GM12891 (cell line): ENCODE data around the gene MYCT1.

Experiments
- DNase-seq: peaks from one replicate; pipeline ENCODE4 v3.0.0; 2011; ENCODE audit warnings: low spot score; ENCODE audit not compliant: insufficient read length
- FAIRE-seq: peaks from 2 replicates; lab custom pipeline; 2011; peaks lifted over from hg19 to GRCh38; lab: Jason Lieb, UNC
- PAX5 ChIP-seq: IDR thresholded peaks from 2 replicates; pipeline ENCODE4 v1.6.1; 2011; ENCODE audit warnings: low read length, moderate library complexity, mild to moderate bottlenecking; ENCODE audit not compliant: insufficient read depth, severe bottlenecking
- POLR2A ChIP-seq: IDR thresholded peaks from 2 replicates; pipeline ENCODE4 v1.6.1; 2011; ENCODE audit warnings: low read depth, low read length, control low read depth
- POLR2AphosphoS5 ChIP-seq: IDR thresholded peaks from 2 replicates; pipeline ENCODE4 v1.6.1; 2011; ENCODE audit warnings: low read depth, low read length, control low read depth
- POU2F2 ChIP-seq: IDR thresholded peaks from 2 replicates; pipeline ENCODE4 v1.6.1; 2011; ENCODE audit warnings: low read depth, mild to moderate bottlenecking, control low read depth, low read length, moderate library complexity
- SPI1 ChIP-seq: IDR thresholded peaks from 2 replicates; pipeline ENCODE4 v1.6.1; 2011; ENCODE audit warnings: low read depth, low read length, control low read depth
- TAF1 ChIP-seq: IDR thresholded peaks from 2 replicates; pipeline ENCODE4 v1.6.1; 2011; ENCODE audit warnings: low read depth, low read length, control low read depth

The MYCT1 gene

DNA sequence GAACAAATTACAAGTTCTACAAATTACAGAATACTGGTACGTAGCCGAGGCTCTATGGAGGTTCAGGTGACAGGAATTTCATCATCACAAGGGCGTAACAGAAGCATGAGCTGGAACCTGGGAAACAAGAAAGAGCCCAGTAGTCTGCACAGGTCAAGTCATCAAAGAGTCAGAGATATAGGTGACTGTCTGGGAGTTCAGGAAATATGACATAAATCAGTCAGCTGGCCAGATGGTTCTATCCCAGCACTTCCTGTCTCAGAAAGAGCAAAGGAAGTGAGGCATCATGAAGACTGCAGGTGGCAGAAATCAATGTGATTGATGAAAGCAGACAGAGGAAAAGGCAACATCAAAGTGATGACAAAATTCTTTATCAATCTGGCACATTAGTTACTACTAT lies 23.3 kb downstream of the MYCT1 start:
- FAIRE-seq (no peak), DNase-seq (no peak)
- no peak for TF ChIP-seq TAF1
- no peak for TF ChIP-seq POU2F2
- TF ChIP-seq POLR2AphosphoS5, result no peak
- no peak for TF ChIP-seq PAX5
- TF ChIP-seq POLR2A, result no peak
- no peak for TF ChIP-seq SPI1

DNA sequence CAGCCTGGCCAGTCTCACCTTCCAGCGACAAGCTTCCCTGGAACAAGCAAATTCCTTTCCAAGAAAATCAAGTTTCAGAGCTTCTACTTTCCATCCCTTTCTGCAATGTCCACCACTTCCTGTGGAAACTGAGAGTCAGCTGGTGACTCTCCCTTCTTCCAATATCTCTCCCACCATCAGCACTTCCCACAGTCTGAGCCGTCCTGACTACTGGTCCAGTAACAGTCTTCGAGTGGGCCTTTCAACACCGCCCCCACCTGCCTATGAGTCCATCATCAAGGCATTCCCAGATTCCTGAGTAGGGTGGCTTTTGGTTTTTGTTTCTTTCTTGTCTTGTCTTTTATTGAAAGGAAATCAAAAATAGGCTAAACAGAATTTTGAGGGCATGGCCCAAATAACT lies 24.3 kb downstream of the MYCT1 start:
- FAIRE-seq (no peak), DNase-seq (no peak)
- TF ChIP-seq PAX5, result no peak
- no peak for TF ChIP-seq TAF1
- TF ChIP-seq POU2F2, result no peak
- no peak for TF ChIP-seq POLR2A
- no peak for TF ChIP-seq SPI1
- no peak for TF ChIP-seq POLR2AphosphoS5

DNA sequence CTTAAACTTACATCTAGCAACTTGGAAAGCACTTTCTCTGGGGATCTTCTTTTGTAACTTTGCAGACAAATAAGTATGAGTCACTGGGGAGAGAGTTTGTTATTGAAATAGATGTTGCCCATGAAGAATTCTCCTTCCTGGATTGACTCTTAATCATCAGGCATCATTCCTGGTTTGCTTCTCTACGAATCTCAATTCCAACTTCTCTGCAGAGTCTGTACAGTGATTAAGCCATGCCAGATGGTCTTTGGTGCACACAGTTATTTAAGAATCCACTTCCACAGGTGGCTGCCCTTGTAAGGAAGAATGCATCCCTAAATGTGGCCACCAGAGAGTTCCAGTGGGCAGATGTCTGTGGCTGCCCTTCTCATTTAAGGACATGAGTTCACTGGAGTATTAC lies 25.7 kb downstream of the MYCT1 start:
- FAIRE-seq, result no peak
- TF ChIP-seq POLR2A (no peak), POLR2AphosphoS5 (no peak), POU2F2 (no peak), SPI1 (no peak), TAF1 (no peak), PAX5 (no peak)
- DNase-seq, result no peak

DNA sequence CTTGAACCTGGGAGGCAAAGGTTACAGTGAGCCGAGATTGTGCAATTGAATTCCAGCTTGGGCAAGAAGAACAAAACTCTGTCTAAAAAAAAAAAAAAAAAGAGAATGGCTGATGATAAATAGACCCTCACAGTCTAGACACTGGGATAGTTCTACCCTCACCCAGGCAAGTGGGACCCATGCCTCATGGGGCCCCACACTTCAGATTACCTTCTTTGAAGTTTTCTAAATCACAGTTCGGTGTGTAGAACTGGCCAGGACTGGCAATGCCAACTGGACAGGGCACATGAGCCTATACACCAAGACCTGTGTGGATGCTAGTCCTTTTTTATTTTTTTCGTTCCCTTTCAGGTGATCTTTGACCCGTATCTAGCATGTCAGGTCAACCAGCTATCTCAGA lies 28.6 kb downstream of the MYCT1 start:
- DNase-seq, result no peak
- TF ChIP-seq TAF1 (no peak), SPI1 (no peak), POLR2AphosphoS5 (no peak), POLR2A (no peak), POU2F2 (no peak), PAX5 (no peak)
- no peak for FAIRE-seq

DNA sequence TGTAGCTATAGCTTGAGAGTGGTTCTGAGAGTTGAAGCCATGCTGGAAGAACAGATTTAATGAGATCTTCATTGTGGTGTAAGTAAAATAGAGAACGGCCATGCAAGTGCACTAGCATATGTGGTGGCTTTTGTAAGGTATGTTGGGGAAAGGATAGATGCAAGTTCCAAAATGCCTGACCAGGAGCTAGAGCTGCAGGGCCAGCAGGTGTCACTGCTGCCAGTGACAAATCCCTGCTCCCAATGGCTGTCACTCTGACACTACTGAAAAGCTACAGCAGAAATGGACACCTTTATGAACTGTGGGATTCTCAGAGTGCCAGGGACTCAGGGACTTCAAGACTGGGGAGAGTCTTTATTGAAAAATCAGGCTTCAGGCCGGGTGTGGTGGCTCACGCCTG lies 29.8 kb downstream of the MYCT1 start:
- DNase-seq (no peak), FAIRE-seq (no peak)
- TF ChIP-seq POLR2AphosphoS5, result no peak
- TF ChIP-seq SPI1, result no peak
- TF ChIP-seq TAF1, result no peak
- TF ChIP-seq POU2F2, result no peak
- TF ChIP-seq PAX5, result no peak
- no peak for TF ChIP-seq POLR2A

DNA sequence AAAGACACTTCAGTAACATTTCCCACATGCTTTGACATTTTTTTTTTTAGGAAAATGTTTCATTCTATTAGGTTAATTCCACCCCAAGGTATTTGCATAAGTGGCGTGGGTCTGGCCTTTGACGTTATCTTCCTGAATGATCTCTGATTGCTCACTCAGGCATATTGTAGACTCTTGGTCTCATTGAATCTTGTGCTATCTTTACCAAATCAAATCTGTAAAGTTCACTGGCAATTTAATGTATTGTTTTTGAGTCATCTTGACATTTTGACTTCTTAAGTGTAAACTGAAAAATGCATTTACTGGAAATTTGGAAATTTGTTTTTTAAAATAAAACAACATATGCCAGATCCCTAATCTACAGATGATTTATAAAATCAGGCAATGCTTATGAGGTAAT lies 36.9 kb downstream of the MYCT1 start:
- no peak for TF ChIP-seq POLR2A
- TF ChIP-seq POLR2AphosphoS5, result no peak
- no peak for TF ChIP-seq TAF1
- no peak for TF ChIP-seq POU2F2
- no peak for TF ChIP-seq PAX5
- TF ChIP-seq SPI1, result no peak
- no peak for FAIRE-seq
- DNase-seq, result no peak

DNA sequence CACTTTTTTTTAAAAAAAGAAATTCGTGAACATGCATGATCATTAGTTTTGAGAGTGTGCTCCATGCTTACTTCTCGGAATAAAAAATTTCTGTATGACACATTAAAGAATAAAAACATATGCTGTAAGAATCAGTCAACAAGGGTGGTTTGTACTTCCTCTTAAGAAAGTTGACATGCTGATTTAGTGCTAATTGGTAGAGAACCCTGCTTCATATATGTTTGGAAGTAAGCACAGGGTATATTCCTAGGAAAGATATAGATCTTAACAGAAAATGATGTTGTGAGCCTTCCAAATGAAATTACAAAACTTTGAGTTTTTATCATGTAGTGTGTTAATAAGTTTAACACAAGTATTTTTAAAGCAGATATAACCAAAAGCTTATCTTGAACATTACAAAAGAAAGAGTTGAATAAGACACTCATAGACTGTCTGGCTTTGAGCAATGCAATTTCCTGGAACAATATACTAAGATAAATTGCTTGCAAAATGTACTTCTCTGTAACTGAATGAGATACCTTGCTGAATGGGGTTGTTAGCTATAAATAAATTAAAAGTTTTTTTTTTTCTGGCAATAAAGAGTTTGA lies 39.1 kb downstream of the MYCT1 start:
- FAIRE-seq (no peak), DNase-seq (no peak)
- no peak for TF ChIP-seq POLR2AphosphoS5
- no peak for TF ChIP-seq SPI1
- TF ChIP-seq TAF1, result no peak
- TF ChIP-seq POU2F2, result no peak
- TF ChIP-seq POLR2A, result no peak
- TF ChIP-seq PAX5, result no peak

DNA sequence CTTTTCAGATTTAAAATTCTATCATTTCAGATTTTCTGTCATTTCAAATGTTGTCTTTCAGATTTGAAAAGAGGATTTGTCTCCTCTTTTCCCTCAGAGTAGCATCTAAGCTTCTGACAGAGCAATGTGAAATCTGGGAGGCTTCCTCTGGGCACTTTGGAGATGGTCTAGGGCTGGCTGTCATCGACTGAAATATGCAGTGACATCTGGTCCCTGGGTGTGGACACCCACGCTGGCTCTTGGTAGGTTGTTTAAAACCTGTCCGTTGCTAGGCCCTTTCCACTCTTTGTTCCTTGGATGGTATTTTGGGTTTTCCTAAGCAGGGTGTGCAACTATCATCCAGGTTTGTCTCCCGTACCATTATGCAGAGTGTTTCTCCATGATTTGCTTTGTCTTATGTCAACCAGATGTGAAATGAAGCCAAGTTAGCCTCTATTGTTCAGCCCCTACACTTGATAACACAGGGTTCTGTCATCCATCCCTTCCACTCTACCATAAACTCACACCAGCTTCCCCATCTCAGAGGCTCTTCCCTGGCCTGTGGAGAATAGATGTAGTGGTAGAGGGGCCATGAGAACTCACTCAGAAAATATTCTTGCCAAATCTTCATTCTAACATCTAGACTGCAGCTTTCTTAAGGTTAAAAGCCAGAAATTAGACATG lies 47.9 kb downstream of the MYCT1 start:
- FAIRE-seq (no peak), DNase-seq (no peak)
- no peak for TF ChIP-seq POLR2A
- no peak for TF ChIP-seq POLR2AphosphoS5
- TF ChIP-seq PAX5, result no peak
- TF ChIP-seq TAF1, result no peak
- no peak for TF ChIP-seq SPI1
- no peak for TF ChIP-seq POU2F2

DNA sequence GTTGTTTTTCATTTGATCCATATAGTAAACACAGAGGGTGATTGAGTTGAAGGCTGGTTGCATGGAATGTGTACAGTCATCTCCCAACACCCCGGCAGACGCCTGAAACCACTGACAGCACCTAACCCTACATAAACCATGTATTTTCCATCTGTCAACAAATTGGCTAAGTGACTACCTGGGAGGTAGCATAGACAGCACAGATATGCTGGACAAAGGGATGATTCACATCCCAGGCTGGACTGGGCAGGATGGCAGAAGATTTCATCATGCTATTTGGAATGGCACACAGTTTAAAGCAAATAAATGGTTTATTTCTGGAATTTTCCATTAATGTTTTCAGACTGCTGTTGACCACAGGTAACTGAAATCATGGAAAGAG lies 48.5 kb downstream of the MYCT1 start:
- no peak for TF ChIP-seq TAF1
- no peak for TF ChIP-seq POLR2AphosphoS5
- TF ChIP-seq SPI1, result no peak
- no peak for TF ChIP-seq POLR2A
- no peak for TF ChIP-seq POU2F2
- no peak for TF ChIP-seq PAX5
- DNase-seq, result no peak
- FAIRE-seq, result no peak

DNA sequence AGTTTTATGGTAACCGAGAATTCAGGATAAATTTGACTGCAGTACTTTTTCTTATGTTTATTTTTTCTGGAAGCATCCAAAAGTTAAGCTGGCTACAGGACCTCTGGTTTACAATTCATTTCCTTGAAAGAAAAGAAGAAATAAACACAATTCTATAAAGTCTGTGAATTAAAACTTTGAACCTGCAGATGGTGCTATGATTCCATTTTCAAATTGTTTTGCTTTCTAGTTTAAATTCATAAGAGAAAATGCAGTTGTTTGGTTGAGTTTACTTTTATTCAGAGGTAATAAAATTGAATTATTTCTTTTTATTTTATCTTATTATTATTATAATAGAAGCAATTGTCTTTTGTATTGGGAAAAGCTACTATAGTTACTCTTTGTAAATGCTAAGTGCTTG lies 51.1 kb downstream of the MYCT1 start:
- no peak for TF ChIP-seq POLR2AphosphoS5
- no peak for TF ChIP-seq SPI1
- TF ChIP-seq TAF1, result no peak
- no peak for TF ChIP-seq POLR2A
- no peak for TF ChIP-seq PAX5
- no peak for TF ChIP-seq POU2F2
- no peak for DNase-seq
- no peak for FAIRE-seq
